ENCODE results near the gene C3orf85.
"Not testable (repeated sequence)": the region's sequence is repeated elsewhere in the genome, so short reads cannot be mapped to it uniquely, and the experiment has no call there.

Gene C3orf85

GRCh38 chr3:109136523-109136922 lies at the start of gene C3orf85:
Gene C3orf85, plus strand, starts transcription at chr3:109136719. Its CDS starts 129 bp downstream, at chr3:109136848.
- no peak for DNase-seq

GRCh38 chr3:109089265-109089664 lies 47.3 kb upstream of the C3orf85 start:
- no peak for DNase-seq

- no peak for DNase-seq
Observed at GRCh38 chr3:109091846-109092245, 44.7 kb upstream of the C3orf85 start.

GRCh38 chr3:109093561-109093960 lies 43.0 kb upstream of the C3orf85 start:
- no peak for DNase-seq

- no peak for DNase-seq
Observed at GRCh38 chr3:109095166-109095565, 41.4 kb upstream of the C3orf85 start.

GRCh38 chr3:109098079-109098644 lies 38.4 kb upstream of the C3orf85 start:
- no peak for DNase-seq

GRCh38 chr3:109109574-109109973 lies 26.9 kb upstream of the C3orf85 start:
- no peak for DNase-seq

GRCh38 chr3:109112946-109113760 lies 23.4 kb upstream of the C3orf85 start:
- no peak for DNase-seq

- no peak for DNase-seq
Observed at GRCh38 chr3:109114746-109115145, 21.8 kb upstream of the C3orf85 start.

GRCh38 chr3:109115451-109115850 lies 21.1 kb upstream of the C3orf85 start:
- DNase-seq: no peak

GRCh38 chr3:109116031-109116430 lies 20.5 kb upstream of the C3orf85 start:
- no peak for DNase-seq

GRCh38 chr3:109117939-109118338 lies 18.6 kb upstream of the C3orf85 start, which contains the start of gene MORC1:
Gene MORC1, minus strand, starts transcription at chr3:109118134. Its CDS starts 75 bp downstream, at chr3:109118059.
- no peak for DNase-seq

GRCh38 chr3:109118584-109118983 lies 17.9 kb upstream of the C3orf85 start:
- no peak for DNase-seq

- no peak for DNase-seq
Observed at GRCh38 chr3:109122690-109123089, 13.8 kb upstream of the C3orf85 start.

- DNase-seq: no peak
Observed at GRCh38 chr3:109125902-109126301, 10.6 kb upstream of the C3orf85 start.

GRCh38 chr3:109127553-109127952 lies 9.0 kb upstream of the C3orf85 start:
- DNase-seq: no peak

- no peak for DNase-seq
Observed at GRCh38 chr3:109131276-109131675, 5.2 kb upstream of the C3orf85 start.

GRCh38 chr3:109132801-109133473 lies 3.6 kb upstream of the C3orf85 start:
- no peak for DNase-seq

GRCh38 chr3:109133474-109133816 lies 3.1 kb upstream of the C3orf85 start:
- not testable (repeated sequence) for DNase-seq

GRCh38 chr3:109137761-109138160 lies 1.2 kb downstream of the C3orf85 start:
- no peak for DNase-seq

GRCh38 chr3:109140318-109140717 lies 3.8 kb downstream of the C3orf85 start:
- no peak for DNase-seq

GRCh38 chr3:109143646-109144045 lies 7.1 kb downstream of the C3orf85 start:
- DNase-seq: no peak

GRCh38 chr3:109149078-109149477 lies 12.6 kb downstream of the C3orf85 start:
- DNase-seq: no peak

- DNase-seq: no peak
Observed at GRCh38 chr3:109152320-109152719, 15.8 kb downstream of the C3orf85 start.

Data from stimulated activated CD4-positive, alpha-beta T cell treated with anti-CD3 and anti-CD28 coated beads, Interleukin-2, amount 100 ng/mL, for 48 hours (primary cell).